COLO668 (cell line): ENCODE results near the gene DRAM1.
A peak's percentile ranks its signal among the peaks of the same experiment; 100 is the strongest.
"Not testable (repeated sequence)": the region's sequence is repeated elsewhere in the genome, so short reads cannot be mapped to it uniquely, and the experiment has no call there.

Experiments used
- DNase-seq: peaks from one replicate; lab custom pipeline; 2025; ENCODE audit not compliant: unreplicated experiment; lab: John Stamatoyannopoulos, UW

Gene DRAM1

DNA sequence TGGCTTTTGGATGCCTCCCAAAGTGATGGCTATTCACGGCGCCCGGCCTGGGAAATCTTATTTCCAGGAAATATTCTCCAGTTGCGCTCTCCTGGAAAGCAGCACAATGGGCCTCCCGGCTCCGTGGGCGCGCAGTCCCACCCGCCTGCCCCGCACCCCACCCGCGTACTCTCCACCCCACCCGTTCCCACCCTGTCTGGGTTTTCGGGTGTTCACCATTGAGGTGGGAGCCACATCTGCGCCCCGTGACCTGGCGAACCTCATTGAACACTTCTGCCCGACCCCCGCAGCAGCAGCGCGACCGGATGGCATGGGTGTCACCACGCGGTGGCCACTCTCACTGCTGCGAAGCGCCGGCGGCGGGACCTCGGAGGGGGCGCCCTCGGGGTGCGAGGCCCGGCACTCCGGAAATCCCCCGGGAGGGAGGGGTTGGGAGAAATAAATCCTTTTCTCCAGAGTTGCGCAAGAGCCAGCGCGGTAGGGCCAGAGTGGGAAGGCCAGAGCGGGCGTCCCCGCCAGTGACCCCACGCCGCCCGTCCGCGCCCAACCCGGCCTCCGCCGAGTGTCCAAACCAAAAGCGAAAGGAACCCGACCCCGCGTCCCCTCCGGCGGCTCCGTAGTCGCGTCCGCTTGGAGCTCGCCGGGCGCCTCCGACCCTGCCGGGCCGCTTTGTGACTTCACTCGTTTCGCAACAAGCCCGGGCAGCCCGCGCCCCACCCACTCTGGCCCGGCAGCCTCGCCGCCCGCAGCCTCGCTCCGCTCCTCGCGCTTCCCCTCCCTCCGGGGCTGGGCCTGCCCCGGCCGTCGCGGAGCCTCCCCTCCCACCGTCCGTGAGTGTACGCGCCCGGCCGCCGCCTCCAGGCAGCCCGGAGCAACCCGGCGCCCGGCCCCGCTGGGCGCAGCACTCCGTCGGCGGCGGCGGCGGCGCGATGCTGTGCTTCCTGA, at the start of gene DRAM1:
DRAM1 (plus strand) TSS at position 720 of the 945 bp plus-strand sequence; CDS start at position 930, 210 bp downstream.
- DNase-seq: peak; percentile 86

DNA sequence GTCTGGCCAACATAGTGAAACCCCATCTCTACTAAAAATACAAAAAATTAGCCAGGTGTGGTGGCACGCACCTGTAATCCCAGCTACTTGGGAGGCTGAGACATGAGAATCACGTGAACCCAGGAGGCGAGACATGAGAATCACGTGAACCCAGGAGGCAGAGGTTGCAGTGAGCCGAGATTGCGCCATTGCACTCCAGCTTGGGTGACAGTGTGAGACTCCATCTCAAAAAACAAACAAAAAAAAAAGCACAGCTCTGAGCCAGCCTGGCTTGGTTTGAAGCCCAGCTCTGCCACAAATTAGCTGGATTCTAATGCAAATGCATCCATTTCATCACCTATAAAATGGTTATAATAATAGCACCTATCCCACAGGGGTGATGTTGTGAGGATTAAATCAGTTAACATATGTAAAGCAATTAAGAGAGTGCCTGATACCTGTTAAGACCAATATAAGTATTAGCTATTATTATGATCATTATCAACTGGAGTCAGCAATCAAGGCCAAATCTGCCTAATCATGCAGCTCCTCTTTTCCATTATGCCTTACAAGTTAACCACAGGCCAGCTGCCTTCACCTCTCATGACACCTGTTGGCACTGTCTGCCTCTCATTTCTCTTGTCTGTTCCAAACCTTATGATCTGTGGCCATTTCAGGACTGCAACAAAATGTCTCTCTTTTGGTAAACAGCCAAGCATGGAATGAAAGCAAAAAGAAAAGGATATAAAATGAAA, 48.8 kb upstream of the DRAM1 start:
- DNase-seq: peak; percentile 27

DNA sequence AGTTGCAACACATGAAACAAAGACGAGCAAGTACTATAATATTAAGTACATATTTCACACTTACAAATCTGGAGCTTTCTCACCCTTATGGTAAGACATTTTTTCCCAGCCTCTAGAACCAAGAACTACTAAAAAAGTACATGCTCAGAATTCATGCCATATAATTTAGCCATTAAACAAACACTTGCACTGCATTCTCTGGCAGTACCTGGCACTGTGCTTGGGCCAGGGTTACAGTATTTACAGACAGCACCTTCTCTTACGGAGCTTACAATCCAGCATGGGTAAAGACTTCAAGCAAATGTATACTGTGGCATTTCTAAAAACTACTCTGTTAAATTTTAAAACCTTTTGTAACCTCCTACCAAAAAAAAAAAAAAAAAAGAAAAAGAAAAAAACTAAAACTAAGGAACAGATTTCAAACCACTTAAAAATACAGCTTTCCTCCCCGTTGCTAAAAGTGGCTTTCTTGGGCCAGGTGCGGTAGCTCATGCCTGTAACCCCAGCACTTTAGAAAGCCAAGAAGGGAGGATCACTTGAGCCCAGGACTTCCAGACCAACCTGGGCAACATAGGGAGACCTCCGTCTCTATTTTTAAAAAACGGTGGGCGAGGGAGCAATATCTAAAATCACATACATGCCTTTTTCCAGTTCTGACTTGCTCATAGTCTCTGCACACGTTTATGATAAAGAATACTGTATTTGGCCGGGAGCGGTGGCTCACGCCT, 47.6 kb upstream of the DRAM1 start:
- DNase-seq: peak; percentile 10

- DNase-seq: peak; percentile 97
Measured at GRCh38 chr12:101830367-101831325, 46.7 kb upstream of the DRAM1 start, which contains the start of gene GNPTAB. Gene GNPTAB (minus strand): TSS chr12:101830959. CDS start chr12:101830675, 284 bp downstream.

- no peak for DNase-seq
Measured at GRCh38 chr12:101832030-101832429, 45.4 kb upstream of the DRAM1 start.

GRCh38 chr12:101838628-101839323, 38.6 kb upstream of the DRAM1 start:
- no peak for DNase-seq

- DNase-seq: peak; percentile 67
Measured at GRCh38 chr12:101839324-101840283, 37.8 kb upstream of the DRAM1 start.

GRCh38 chr12:101841069-101841468, 36.3 kb upstream of the DRAM1 start:
- DNase-seq: no peak

GRCh38 chr12:101845137-101845711, 32.2 kb upstream of the DRAM1 start:
- DNase-seq: no peak

DNA sequence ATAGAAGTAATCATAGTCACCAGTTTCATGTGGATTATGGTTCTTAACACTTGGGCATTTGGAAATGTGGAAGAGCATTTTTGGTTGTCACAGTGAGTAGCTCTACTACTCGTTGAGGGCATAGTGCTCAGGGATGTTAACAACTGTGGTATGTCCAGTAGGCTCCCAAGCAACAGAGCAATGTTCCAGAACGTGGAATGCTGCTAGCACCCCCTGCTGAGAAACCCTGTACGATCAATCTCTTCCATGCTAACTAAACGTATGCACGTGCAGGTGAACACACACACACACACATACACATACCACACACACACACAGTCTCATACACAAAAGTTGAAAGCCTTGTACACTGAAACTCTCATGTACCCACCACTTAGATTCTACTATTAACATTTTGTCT, 30.1 kb upstream of the DRAM1 start:
- no peak for DNase-seq

- DNase-seq: no peak
Measured at GRCh38 chr12:101850199-101850598, 27.2 kb upstream of the DRAM1 start.

DNA sequence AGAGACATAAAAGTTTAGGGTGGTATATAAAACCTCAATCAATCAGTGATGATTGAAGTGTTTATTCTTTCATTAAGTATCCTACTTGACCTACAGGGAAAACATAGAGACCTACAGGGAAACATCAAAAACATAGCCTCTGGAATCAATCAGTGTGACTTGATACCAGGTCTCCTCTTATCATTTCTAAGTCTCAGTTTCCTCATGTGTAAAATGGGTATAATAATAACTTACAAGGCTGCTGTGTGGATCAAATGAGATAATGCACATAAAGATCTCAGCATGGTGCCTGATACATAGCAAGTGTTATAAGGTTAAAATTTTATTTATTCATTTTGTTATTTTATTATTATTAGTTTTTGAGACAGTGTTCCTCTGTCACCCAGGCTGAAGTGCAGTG, 24.4 kb upstream of the DRAM1 start:
- no peak for DNase-seq

- DNase-seq: no peak
Measured at GRCh38 chr12:101854747-101855146, 22.6 kb upstream of the DRAM1 start.

GRCh38 chr12:101855364-101855884, 22.0 kb upstream of the DRAM1 start:
- no peak for DNase-seq

- no peak for DNase-seq
Measured at GRCh38 chr12:101855976-101856375, 21.4 kb upstream of the DRAM1 start.

DNA sequence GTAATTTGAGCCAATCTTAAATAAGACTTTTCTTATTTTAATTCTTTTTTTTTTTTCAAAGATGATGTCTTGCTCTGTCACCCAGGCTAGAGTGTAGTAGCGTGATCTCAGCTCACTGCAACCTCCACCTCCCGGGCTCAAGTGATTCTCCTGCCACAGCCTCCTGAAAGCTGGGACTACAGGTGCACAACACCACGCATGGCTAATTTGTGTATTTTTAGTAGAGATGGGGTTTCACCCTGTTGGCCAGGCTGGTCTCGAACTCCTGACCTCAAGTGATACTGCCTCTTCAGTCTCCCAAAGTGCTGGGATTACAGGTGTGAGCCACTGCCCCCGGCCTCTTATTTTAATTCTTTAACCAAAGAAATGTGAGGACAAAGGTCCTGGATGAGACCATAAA, 20.8 kb upstream of the DRAM1 start:
- not testable (repeated sequence) for DNase-seq

DNA sequence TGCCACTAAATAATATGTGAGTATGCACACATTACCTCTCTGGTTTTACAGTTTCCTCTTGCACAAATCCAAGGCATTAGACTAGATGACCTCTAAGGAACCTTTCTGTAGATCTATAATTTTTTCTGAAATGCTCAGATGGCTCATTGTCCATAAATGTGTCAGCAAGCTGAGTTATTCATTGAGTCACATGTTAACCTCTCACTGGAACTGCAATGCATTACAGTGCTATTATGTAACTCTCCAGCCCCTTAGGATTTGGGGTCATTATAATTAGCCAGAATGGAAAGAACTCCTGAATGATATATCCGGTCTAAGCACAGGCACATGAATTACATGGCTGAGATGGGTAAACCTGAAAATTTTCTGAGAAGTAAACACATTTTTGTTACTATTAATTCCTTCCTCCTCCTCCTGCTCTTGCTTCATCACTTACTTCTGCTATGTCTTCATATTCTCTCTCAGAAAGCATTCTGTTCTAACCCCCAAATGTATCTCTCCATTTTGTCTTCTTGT, 20.3 kb upstream of the DRAM1 start:
- DNase-seq: no peak

DNA sequence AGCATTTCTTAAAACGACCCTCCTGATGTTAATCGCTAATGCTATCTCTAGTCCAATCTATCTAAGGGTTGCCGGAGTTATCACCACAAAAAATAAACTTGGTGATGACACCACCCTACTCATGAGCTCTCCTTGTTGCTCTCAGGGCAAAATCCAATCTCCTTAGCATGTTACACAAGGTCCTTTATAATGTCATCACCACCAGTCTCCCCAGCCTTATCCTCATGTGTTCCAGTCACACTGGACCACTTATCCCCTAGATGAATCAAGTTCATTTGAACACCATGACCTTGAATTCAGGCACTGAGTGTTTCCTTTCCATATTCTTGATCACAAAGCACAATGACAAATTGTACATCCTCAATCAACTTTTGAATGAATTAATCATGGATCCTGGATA, 19.0 kb upstream of the DRAM1 start:
- DNase-seq: no peak
